Tibial nerve (tissue), 4 donors: ENCODE results near the gene SHTN1.

Source experiments
- EP300 ChIP-seq, 2 donors: sonication (generic); formaldehyde crosslinking; IDR thresholded peaks; one replicate each; pipeline ENCODE4 v1.6.1; 2017; ENCODE audit warnings: antibody characterized with exemption in 2 of 2, mild to moderate bottlenecking in 1 of 2
- POLR2A ChIP-seq, 2 donors: fragments of 450-650 bp; IDR thresholded peaks; one replicate each; pipeline ENCODE4 v1.6.1; 2017; ENCODE audit warnings: antibody characterized with exemption in 2 of 2, mild to moderate bottlenecking in 2 of 2, moderate library complexity in 2 of 2
- TF ChIP-seq, protein P1 (sequence below), 5 experiments: fragments of 200-600 bp in 3 of 5; fragments of 450-650 bp in 2 of 5; sonication (generic) in 3 of 5; IDR thresholded peaks; one replicate each; pipeline ENCODE4 v1.5.1; 2016 to 2019; ENCODE audit warnings: antibody characterized with exemption in 5 of 5, mild to moderate bottlenecking in 3 of 5, moderate library complexity in 2 of 5

DNA sequence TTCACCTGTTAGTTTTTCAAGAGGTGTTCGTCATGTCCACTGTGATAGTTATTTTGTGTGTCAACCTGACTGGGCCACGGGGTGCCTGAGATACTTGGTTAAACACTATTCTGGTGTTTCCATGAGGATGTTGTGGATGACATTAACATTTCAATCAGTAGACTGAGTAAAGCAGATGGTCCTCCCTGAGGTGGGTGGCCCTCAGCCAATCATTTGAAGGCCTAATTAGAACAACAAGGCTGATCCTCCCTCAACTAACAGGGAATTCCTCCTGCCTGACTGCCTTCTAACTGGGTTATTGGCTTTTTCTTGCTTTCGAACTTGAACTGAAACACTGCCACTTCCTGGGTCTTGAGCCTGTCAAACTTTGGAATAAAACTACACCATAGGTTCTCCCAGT lies 79.9 kb downstream of the SHTN1 start:
- TF ChIP-seq, protein P1, sequence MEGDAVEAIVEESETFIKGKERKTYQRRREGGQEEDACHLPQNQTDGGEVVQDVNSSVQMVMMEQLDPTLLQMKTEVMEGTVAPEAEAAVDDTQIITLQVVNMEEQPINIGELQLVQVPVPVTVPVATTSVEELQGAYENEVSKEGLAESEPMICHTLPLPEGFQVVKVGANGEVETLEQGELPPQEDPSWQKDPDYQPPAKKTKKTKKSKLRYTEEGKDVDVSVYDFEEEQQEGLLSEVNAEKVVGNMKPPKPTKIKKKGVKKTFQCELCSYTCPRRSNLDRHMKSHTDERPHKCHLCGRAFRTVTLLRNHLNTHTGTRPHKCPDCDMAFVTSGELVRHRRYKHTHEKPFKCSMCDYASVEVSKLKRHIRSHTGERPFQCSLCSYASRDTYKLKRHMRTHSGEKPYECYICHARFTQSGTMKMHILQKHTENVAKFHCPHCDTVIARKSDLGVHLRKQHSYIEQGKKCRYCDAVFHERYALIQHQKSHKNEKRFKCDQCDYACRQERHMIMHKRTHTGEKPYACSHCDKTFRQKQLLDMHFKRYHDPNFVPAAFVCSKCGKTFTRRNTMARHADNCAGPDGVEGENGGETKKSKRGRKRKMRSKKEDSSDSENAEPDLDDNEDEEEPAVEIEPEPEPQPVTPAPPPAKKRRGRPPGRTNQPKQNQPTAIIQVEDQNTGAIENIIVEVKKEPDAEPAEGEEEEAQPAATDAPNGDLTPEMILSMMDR (IDR thresholded peaks at IDR 0.05), result no peak
- TF ChIP-seq EP300 (IDR thresholded peaks at IDR 0.05) (no peak), POLR2A (IDR thresholded peaks at IDR 0.05) (no peak)
